Common myeloid progenitor, CD34-positive (primary cell): ENCODE measurements around the gene CLRN2.

Experiments
- CTCF ChIA-PET: fragments of 350-600 bp; sonication (Branson Sonifier 250); formaldehyde crosslinking; loops from one replicate; lab custom pipeline; 2021; ENCODE audit warnings: antibody characterized with exemption; lab: Charles Lee
- POLR2A ChIA-PET: fragments of 350-600 bp; sonication (Branson Sonifier 250); formaldehyde crosslinking; loops from one replicate; lab custom pipeline; 2021; ENCODE audit warnings: antibody characterized with exemption; lab: Charles Lee
- DNase-seq, 3 donors: peaks; one replicate each; pipeline versions ENCODE4 v3.0.0 to v3.0.0-alpha.2; 2013
- H3K27ac ChIP-seq, 2 experiments: 1 replicate in 1 of 2; 2 replicates in 1 of 2; pipeline ENCODE4 v1.7.0; 2013; ENCODE audit warnings: inconsistent platforms in 2 of 2, low read length in 2 of 2, mild to moderate bottlenecking in 2 of 2, low read depth in 1 of 2, moderate library complexity in 1 of 2; ENCODE audit not compliant: severe bottlenecking in 2 of 2, insufficient read depth in 1 of 2, poor library complexity in 1 of 2
- H3K27me3 ChIP-seq, 5 experiments: replicated peaks in 2 of 5; 1 replicate in 3 of 5; 2 replicates in 2 of 5; pipeline versions ENCODE4 v1.6.1 to v1.7.0; 2013; ENCODE audit warnings: low read length in 4 of 5, mild to moderate bottlenecking in 2 of 5, moderate library complexity in 2 of 5, inconsistent platforms in 1 of 5; ENCODE audit not compliant: insufficient read depth in 5 of 5, control insufficient read depth in 4 of 5
- H3K36me3 ChIP-seq, 4 experiments: 1 replicate in 2 of 4; 2 replicates in 2 of 4; pipeline versions ENCODE4 v1.6.1 to v1.7.0; 2013; ENCODE audit warnings: low read length in 3 of 4, control low read depth in 1 of 4, mild to moderate bottlenecking in 1 of 4; ENCODE audit not compliant: control insufficient read depth in 4 of 4, insufficient read depth in 4 of 4
- H3K4me1 ChIP-seq, 4 experiments: 1 replicate in 3 of 4; 2 replicates in 1 of 4; pipeline versions ENCODE4 v1.6.1 to v1.7.1; 2013; ENCODE audit warnings: low read length in 3 of 4, mild to moderate bottlenecking in 3 of 4, control low read depth in 1 of 4, inconsistent platforms in 1 of 4, moderate library complexity in 1 of 4; ENCODE audit not compliant: control insufficient read depth in 4 of 4, insufficient read depth in 4 of 4; ENCODE audit errors: control extremely low read depth in 1 of 4
- H3K4me3 ChIP-seq, 7 experiments: 1 replicate in 4 of 7; 2 replicates in 3 of 7; pipeline versions ENCODE4 v1.5.1 to v1.7.0; 2013; ENCODE audit warnings: mild to moderate bottlenecking in 7 of 7, low read length in 6 of 7, moderate library complexity in 6 of 7, inconsistent platforms in 2 of 7, low read depth in 2 of 7, control low read depth in 1 of 7; ENCODE audit not compliant: insufficient read depth in 4 of 7, control insufficient read depth in 1 of 7; ENCODE audit errors: extremely low read depth in 1 of 7
- H3K9me3 ChIP-seq, 5 experiments: 1 replicate in 4 of 5; 2 replicates in 1 of 5; pipeline versions ENCODE4 v1.6.1 to v1.7.1; 2013; ENCODE audit warnings: low read length in 4 of 5, mild to moderate bottlenecking in 2 of 5, inconsistent platforms in 1 of 5, low read depth in 1 of 5, moderate library complexity in 1 of 5; ENCODE audit not compliant: control insufficient read depth in 4 of 5, insufficient read depth in 2 of 5; ENCODE audit errors: control extremely low read depth in 1 of 5
- WGBS: methylation state at CpG from one replicate; pipeline ENCODE4 v1.1.5; 2013; ENCODE audit not compliant: insufficient coverage; 5-methylcytosine and 5-hydroxymethylcytosine counted together

CLRN2 gene

DNA sequence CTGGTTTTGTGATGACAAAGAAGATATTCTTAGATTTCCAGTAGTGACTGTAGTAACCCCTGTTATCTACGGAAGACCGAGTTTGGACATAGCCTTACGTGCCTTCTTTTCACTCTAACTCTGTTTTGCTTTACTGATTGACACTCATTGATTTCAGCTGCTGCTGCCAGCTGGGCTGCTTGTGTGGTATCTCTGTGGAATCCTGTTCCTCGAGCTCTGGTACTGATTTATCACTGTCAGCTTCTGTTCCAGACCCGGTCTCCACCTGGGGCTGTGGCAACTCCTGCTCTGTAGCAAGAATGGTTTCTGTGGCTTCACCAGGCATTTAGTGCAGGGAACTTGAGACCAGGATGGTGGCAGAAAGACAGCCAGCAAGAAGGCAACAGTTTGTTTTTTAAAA is 37.5 kb downstream of the CLRN2 start:
- no peak for DNase-seq
- ChIA-PET POLR2A (no interaction called here), CTCF (interaction anchor here (0.9 to 1.4 kb wide), 2 partner anchors 15 to 84 kb away, joined by 3 to 4 read pairs; no protein-coding TSS in a partner anchor)
- no peaks in the 10 kb centered on the region for H3K36me3 ChIP-seq
- H3K9me3 ChIP-seq: no peaks in the 10 kb centered on the region
- no peak overlapping the region for H3K4me3 ChIP-seq
- no peaks in the 10 kb centered on the region for H3K4me1 ChIP-seq
- no peaks in the 10 kb centered on the region for H3K27me3 ChIP-seq
- H3K27ac ChIP-seq: no peak overlapping the region
- WGBS: 47% methylated on average over 2 of the region's 5 CpGs

DNA sequence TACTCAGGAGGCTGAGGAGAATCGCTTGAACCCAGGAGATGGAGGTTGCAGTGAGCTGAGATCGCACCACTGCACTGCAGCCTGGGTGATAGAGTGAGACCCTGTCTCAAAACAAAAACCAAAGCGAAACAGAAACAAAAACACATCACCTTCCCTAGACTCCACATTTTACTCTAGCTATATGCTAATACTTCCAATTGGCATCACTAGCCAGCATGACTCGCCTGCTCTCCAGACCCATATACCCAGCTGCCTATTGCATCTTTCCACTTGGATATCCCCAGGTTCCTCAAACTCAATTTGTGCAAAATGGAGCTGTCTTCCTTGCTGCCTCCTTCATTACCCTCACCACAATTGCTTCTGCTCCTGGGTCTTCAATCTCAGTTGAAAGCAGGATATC is 39.6 kb downstream of the CLRN2 start:
- WGBS: 73% methylated on average over 4 of the region's 4 CpGs
- Histone ChIP-seq H3K36me3 (no peaks in the 10 kb centered on the region), H3K27me3 (no peaks in the 10 kb centered on the region), H3K4me1 (no peaks in the 10 kb centered on the region), H3K27ac (no peak overlapping the region), H3K4me3 (no peak overlapping the region), H3K9me3 (no peaks in the 10 kb centered on the region)
- DNase-seq: peak in 1 of 3 donors; percentile 5
- ChIA-PET POLR2A (no interaction called here), CTCF (interaction anchor here (0.6 to 1.2 kb wide), 2 partner anchors 45 to 70 kb away, joined by 3 read pairs; no protein-coding TSS in a partner anchor)

- H3K4me3 ChIP-seq: no peak overlapping the region
- no peaks in the 10 kb centered on the region for H3K36me3 ChIP-seq
- no peak for DNase-seq
- POLR2A ChIA-PET: interaction anchor here (0.6 kb wide), 1 partner anchor 15 kb away, joined by 3 read pairs; no protein-coding TSS in a partner anchor
- peaks cover 0 to under 1% (median 0%) of the 10 kb centered on the region in 5 experiments for H3K27me3 ChIP-seq
- no peaks in the 10 kb centered on the region for H3K9me3 ChIP-seq
- H3K27ac ChIP-seq: no peak overlapping the region
- CTCF ChIA-PET: no interaction called here
- no peaks in the 10 kb centered on the region for H3K4me1 ChIP-seq
Observed at GRCh38 chr4:17556498-17556897, 41.5 kb downstream of the CLRN2 start.

DNA sequence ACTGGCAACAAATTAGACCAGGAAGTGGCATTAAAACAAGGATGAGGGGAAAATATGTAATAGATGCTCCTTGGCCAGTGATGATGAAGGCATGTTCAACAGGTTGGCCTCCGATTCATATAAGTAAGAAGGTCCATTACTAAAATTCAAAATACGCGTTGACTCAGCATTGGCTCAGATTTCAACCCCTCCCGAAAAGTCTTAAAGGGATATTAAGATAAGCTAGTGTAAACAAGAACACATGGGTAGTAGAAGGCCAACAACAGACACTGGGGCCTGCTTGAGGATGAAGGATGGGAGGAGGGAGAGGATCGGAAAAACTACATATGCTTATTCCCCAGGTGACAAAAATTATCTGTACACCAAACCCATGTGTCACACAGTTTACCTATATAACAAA is 42.9 kb downstream of the CLRN2 start:
- POLR2A ChIA-PET: no interaction called here
- CTCF ChIA-PET: interaction anchor here (1.3 to 2.1 kb wide), 2 partner anchors 9 to 27 kb away, joined by 3 to 7 read pairs; no protein-coding TSS in a partner anchor
- no peak for DNase-seq
- H3K36me3 ChIP-seq: no peaks in the 10 kb centered on the region
- WGBS: 95% methylated on average over 3 of the region's 5 CpGs
- H3K4me3 ChIP-seq: no peak overlapping the region
- no peaks in the 10 kb centered on the region for H3K9me3 ChIP-seq
- no peak overlapping the region for H3K27ac ChIP-seq
- peaks cover 0 to 2% (median 0%) of the 10 kb centered on the region in 5 experiments for H3K27me3 ChIP-seq
- H3K4me1 ChIP-seq: no peaks in the 10 kb centered on the region

- DNase-seq: no peak
- peaks cover 0 to 2% (median 0%) of the 10 kb centered on the region in 5 experiments for H3K27me3 ChIP-seq
- no peaks in the 10 kb centered on the region for H3K4me1 ChIP-seq
- CTCF ChIA-PET: interaction anchor here (0.9 to 2.1 kb wide), 3 partner anchors 10 to 78 kb away, joined by 3 to 7 read pairs (median 4); no protein-coding TSS in a partner anchor
- no peaks in the 10 kb centered on the region for H3K36me3 ChIP-seq
- POLR2A ChIA-PET: no interaction called here
- no peaks in the 10 kb centered on the region for H3K9me3 ChIP-seq
- WGBS: 97% methylated on average over 4 of the region's 4 CpGs
- no peak overlapping the region for H3K4me3 ChIP-seq
- no peak overlapping the region for H3K27ac ChIP-seq
Observed at GRCh38 chr4:17558941-17559708, 44.2 kb downstream of the CLRN2 start.

- Histone ChIP-seq H3K27ac (no peak overlapping the region), H3K36me3 (no peaks in the 10 kb centered on the region), H3K4me3 (no peak overlapping the region), H3K27me3 (peaks cover 0 to 2% (median 0%) of the 10 kb centered on the region in 5 experiments), H3K9me3 (no peaks in the 10 kb centered on the region), H3K4me1 (no peaks in the 10 kb centered on the region)
- ChIA-PET POLR2A (no interaction called here), CTCF (interaction anchor here (0.9 kb wide), 1 partner anchor 78 kb away, joined by 4 read pairs; no protein-coding TSS in a partner anchor)
- no peak for DNase-seq
- WGBS: 92% methylated on average over 2 of the region's 3 CpGs
Observed at GRCh38 chr4:17559709-17560048, 44.7 kb downstream of the CLRN2 start.

DNA sequence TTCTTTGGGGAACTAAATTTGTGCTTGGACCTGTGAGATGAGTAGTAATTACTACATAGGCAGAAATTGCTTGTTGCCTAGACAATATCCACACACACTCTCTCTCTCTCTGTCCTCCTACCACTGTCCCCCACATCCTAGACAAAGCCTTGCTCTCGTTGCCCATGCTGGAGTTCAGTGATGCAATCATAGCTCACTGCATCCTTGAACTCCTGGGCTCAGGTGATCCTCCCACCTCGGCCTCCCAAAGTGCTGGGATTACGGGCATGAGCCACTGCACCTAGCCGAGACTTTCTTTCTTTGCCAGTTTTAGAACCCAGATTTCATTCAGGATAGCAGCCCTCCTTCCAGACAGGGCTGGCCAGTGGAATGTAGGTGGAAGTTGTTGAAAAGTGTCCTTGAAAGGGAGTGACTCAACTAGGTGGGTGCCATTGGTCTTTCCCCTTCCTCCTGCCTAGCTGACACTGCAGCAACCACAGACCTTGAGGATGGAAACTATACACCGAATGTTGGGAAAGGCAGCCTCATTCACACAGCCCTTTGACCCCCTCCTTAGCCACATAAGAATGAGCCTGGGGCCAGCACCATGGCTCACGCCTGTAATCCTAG is 45.2 kb downstream of the CLRN2 start:
- CTCF ChIA-PET: no interaction called here
- no peaks in the 10 kb centered on the region for H3K9me3 ChIP-seq
- peaks cover 0 to 2% (median 0%) of the 10 kb centered on the region in 5 experiments for H3K27me3 ChIP-seq
- no peak overlapping the region for H3K27ac ChIP-seq
- no peak overlapping the region for H3K4me3 ChIP-seq
- H3K36me3 ChIP-seq: no peaks in the 10 kb centered on the region
- WGBS: 100% methylated on average over 6 of the region's 6 CpGs
- H3K4me1 ChIP-seq: no peaks in the 10 kb centered on the region
- no peak for DNase-seq
- POLR2A ChIA-PET: no interaction called here
